Trophoblast cell (in vitro differentiated cells and primary cell): Measurements from ENCODE around the gene ABO.
"Not testable (repeated sequence)": the region's sequence is repeated elsewhere in the genome, so short reads cannot be mapped to it uniquely, and the experiment has no call there.

Experiments used
- DNase-seq, 2 donors: peaks; one replicate each; pipeline ENCODE4 v3.0.0-alpha.2; 2016
- H2AFZ ChIP-seq: 2 replicates; pipeline ENCODE4 v1.6.1; 2013; ENCODE audit warnings: low read length, moderate library complexity, mild to moderate bottlenecking; ENCODE audit not compliant: insufficient read depth, poor library complexity
- H2AK5ac ChIP-seq: 2 replicates; pipeline ENCODE4 v1.6.1; 2013; ENCODE audit warnings: mild to moderate bottlenecking, low read length
- H2BK120ac ChIP-seq: 2 replicates; pipeline ENCODE4 v1.6.1; 2013; ENCODE audit warnings: low read length, mild to moderate bottlenecking, moderate library complexity; ENCODE audit not compliant: insufficient read depth, poor library complexity
- H2BK12ac ChIP-seq: 2 replicates; pipeline ENCODE4 v1.6.1; 2013; ENCODE audit warnings: mild to moderate bottlenecking, low read length, moderate library complexity
- H2BK5ac ChIP-seq: 2 replicates; pipeline ENCODE4 v1.6.1; 2013; ENCODE audit warnings: low read length, low read depth, moderate library complexity, mild to moderate bottlenecking; ENCODE audit not compliant: poor library complexity
- H3K14ac ChIP-seq: 2 replicates; pipeline ENCODE4 v1.6.1; 2013; ENCODE audit warnings: mild to moderate bottlenecking, low read length
- H3K18ac ChIP-seq: 2 replicates; pipeline ENCODE4 v1.6.1; 2013; ENCODE audit warnings: mild to moderate bottlenecking, low read length
- H3K23ac ChIP-seq: 2 replicates; pipeline ENCODE4 v1.6.1; 2013; ENCODE audit warnings: low read length
- H3K27ac ChIP-seq: 2 replicates; pipeline ENCODE4 v1.5.1; 2013; ENCODE audit warnings: low read depth, mild to moderate bottlenecking, inconsistent platforms, low read length, moderate library complexity
- H3K27me3 ChIP-seq: 2 replicates; pipeline ENCODE4 v1.6.1; 2013; ENCODE audit warnings: inconsistent platforms, mild to moderate bottlenecking, low read length, moderate library complexity; ENCODE audit not compliant: insufficient read depth
- H3K36me3 ChIP-seq, 2 experiments: 1 replicate in 1 of 2; 2 replicates in 1 of 2; pipeline ENCODE4 v1.6.1; 2013; ENCODE audit warnings: low read length in 2 of 2, mild to moderate bottlenecking in 2 of 2, moderate library complexity in 1 of 2; ENCODE audit not compliant: insufficient read depth in 2 of 2, control insufficient read depth in 1 of 2
- H3K4ac ChIP-seq: 2 replicates; pipeline ENCODE4 v1.6.1; 2013; ENCODE audit warnings: low read depth, mild to moderate bottlenecking, low read length, moderate library complexity
- H3K4me1 ChIP-seq, 2 experiments: 1 replicate in 1 of 2; 2 replicates in 1 of 2; pipeline ENCODE4 v1.6.1; 2013; ENCODE audit warnings: low read length in 2 of 2, mild to moderate bottlenecking in 2 of 2, moderate library complexity in 1 of 2; ENCODE audit not compliant: insufficient read depth in 2 of 2, control insufficient read depth in 1 of 2
- H3K4me2 ChIP-seq: 2 replicates; pipeline ENCODE4 v1.6.1; 2013; ENCODE audit warnings: inconsistent platforms, mild to moderate bottlenecking, low read length, moderate library complexity
- H3K4me3 ChIP-seq: 2 replicates; pipeline ENCODE4 v1.5.1; 2013; ENCODE audit warnings: mild to moderate bottlenecking, low read depth, low read length, inconsistent platforms
- H3K79me1 ChIP-seq: one replicate; pipeline ENCODE4 v1.6.1; 2013; ENCODE audit warnings: low read length
- H3K79me2 ChIP-seq: 2 replicates; pipeline ENCODE4 v1.6.1; 2013; ENCODE audit warnings: low read length, mild to moderate bottlenecking; ENCODE audit not compliant: control insufficient read depth, insufficient read depth, poor library complexity
- H3K9ac ChIP-seq: 2 replicates; pipeline ENCODE4 v1.6.1; 2013; ENCODE audit warnings: mild to moderate bottlenecking, low read length
- H3K9me3 ChIP-seq: 2 replicates; pipeline ENCODE4 v1.6.1; 2013; ENCODE audit warnings: low read depth, mild to moderate bottlenecking, control low read depth, inconsistent platforms, low read length; ENCODE audit not compliant: insufficient read depth
- H4K12ac ChIP-seq: 2 replicates; pipeline ENCODE4 v1.6.1; 2013; ENCODE audit warnings: low read depth, mild to moderate bottlenecking, low read length, moderate library complexity
- H4K8ac ChIP-seq: 2 replicates; pipeline ENCODE4 v1.6.1; 2013; ENCODE audit warnings: low read depth, mild to moderate bottlenecking, low read length, moderate library complexity
- H4K91ac ChIP-seq: one replicate; pipeline ENCODE4 v1.6.1; 2013; ENCODE audit warnings: low read depth, mild to moderate bottlenecking, low read length, moderate library complexity
- WGBS: extraction: QIAGEN DNeasy Blood & Tissue Kit; methylation state at CpG from one replicate; pipeline ENCODE4 v1.1.7; 2013; ENCODE audit warnings: missing lambda C conversion rate; ENCODE audit not compliant: insufficient read length, insufficient coverage; ENCODE audit errors: extremely low coverage; 5-methylcytosine and 5-hydroxymethylcytosine counted together

ABO gene

GRCh38 chr9:133299996-133300395 lies 25.0 kb upstream of the ABO start:
- H3K27me3 ChIP-seq, H3K4ac ChIP-seq, H3K4me3 ChIP-seq: not testable (repeated sequence)

DNA sequence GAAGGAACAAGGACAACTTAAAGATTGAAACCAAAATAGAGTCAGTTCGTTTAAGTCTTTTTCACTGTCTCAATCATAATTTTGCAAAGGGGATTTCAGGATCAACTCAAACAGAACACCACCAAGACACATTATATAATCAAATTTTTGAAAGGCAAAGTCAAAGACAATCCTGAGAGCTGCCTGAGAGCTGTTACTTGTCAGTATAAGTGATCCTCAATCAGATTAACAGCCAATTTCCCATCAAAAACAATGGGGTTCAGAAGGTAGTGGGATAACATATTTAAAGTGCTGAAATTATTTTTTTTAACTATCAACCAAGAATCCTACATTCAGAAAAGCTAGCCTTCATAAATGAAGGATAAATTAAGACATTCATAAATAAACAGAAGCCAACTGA lies 19.3 kb upstream of the ABO start:
- H3K9me3 ChIP-seq: peaks cover 9% of the 10 kb centered on the region
- H3K4me2 ChIP-seq: no peak overlapping the region
- H4K8ac ChIP-seq: no peak overlapping the region
- H2AFZ ChIP-seq: no peak overlapping the region
- H3K4me3 ChIP-seq: no peak overlapping the region
- H3K27me3 ChIP-seq: no peaks in the 10 kb centered on the region
- H3K79me2 ChIP-seq: no peaks in the 10 kb centered on the region
- H4K12ac ChIP-seq: no peak overlapping the region
- WGBS: no CpG with 5 or more reads among the region's 1 CpG
- H4K91ac ChIP-seq: no peak overlapping the region
- no peak overlapping the region for H3K4ac ChIP-seq
- no peak overlapping the region for H3K27ac ChIP-seq
- H2BK12ac ChIP-seq: no peak overlapping the region
- H2BK5ac ChIP-seq: no peak overlapping the region
- H3K36me3 ChIP-seq: no peaks in the 10 kb centered on the region
- DNase-seq: no peak
- H3K23ac ChIP-seq: no peak overlapping the region
- H3K18ac ChIP-seq: no peak overlapping the region
- no peak overlapping the region for H3K14ac ChIP-seq
- no peak overlapping the region for H2BK120ac ChIP-seq
- H2AK5ac ChIP-seq: no peak overlapping the region
- H3K4me1 ChIP-seq: no peaks in the 10 kb centered on the region
- H3K79me1 ChIP-seq: no peaks in the 10 kb centered on the region
- H3K9ac ChIP-seq: no peak overlapping the region

More at GRCh38 chr9:133299996-133300395, 25.0 kb upstream of the ABO start:
- H3K4me2 ChIP-seq, H2AFZ ChIP-seq, H2BK5ac ChIP-seq, H4K91ac ChIP-seq, H3K27ac ChIP-seq, H3K23ac ChIP-seq, H3K79me1 ChIP-seq, H2AK5ac ChIP-seq, H2BK120ac ChIP-seq, H3K14ac ChIP-seq, H3K79me2 ChIP-seq, H3K18ac ChIP-seq, H4K8ac ChIP-seq, H3K4me1 ChIP-seq, H3K9ac ChIP-seq, H3K9me3 ChIP-seq, H3K36me3 ChIP-seq, DNase-seq, H4K12ac ChIP-seq, H2BK12ac ChIP-seq: not testable (repeated sequence)
- WGBS: no CpG with 5 or more reads among the region's 16 CpGs

DNA sequence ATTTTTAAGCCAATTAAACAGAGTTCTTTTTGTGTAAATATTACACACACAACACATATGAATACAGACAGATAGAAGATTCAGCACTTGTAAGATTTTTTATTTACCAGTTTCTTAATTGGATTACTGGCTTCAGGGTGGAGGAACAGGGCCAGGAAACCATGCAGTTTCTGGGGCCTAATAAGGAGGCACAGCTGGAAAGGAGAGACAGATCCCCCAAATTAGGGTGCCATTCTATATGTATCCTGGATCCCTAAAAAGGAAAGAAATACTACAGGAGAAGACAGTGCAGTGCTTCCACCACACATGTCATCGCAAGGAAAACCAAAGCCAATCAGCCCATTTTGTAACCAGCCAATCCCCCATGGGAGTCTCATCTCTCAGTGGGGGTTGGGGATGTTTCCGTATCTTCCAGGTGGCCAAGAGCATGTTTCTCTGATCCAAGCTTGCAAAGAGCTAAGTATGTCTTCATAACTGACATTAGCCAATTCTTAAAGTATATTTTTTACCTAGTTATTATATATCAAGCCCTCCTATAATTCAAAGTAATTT lies 15.8 kb upstream of the ABO start:
- Histone ChIP-seq H3K4me3 (no peak overlapping the region), H2BK5ac (no peak overlapping the region), H3K4me2 (no peak overlapping the region), H3K9ac (no peak overlapping the region), H3K36me3 (no peaks in the 10 kb centered on the region), H2BK120ac (no peak overlapping the region), H3K79me2 (no peaks in the 10 kb centered on the region), H2BK12ac (no peak overlapping the region), H3K4ac (no peak overlapping the region), H3K79me1 (no peaks in the 10 kb centered on the region), H3K14ac (no peak overlapping the region), H4K12ac (no peak overlapping the region), H3K23ac (no peak overlapping the region), H2AK5ac (no peak overlapping the region), H4K8ac (no peak overlapping the region), H2AFZ (no peak overlapping the region), H3K18ac (no peak overlapping the region), H3K27me3 (no peaks in the 10 kb centered on the region), H3K9me3 (peaks cover 10% of the 10 kb centered on the region), H3K4me1 (no peaks in the 10 kb centered on the region), H3K27ac (no peak overlapping the region), H4K91ac (no peak overlapping the region)
- WGBS: no CpG with 5 or more reads among the region's 2 CpGs
- no peak for DNase-seq

GRCh38 chr9:133286523-133286922 lies 11.5 kb upstream of the ABO start:
- Histone ChIP-seq H4K8ac (no peak overlapping the region), H2AK5ac (no peak overlapping the region), H3K27me3 (no peaks in the 10 kb centered on the region), H3K14ac (no peak overlapping the region), H3K23ac (no peak overlapping the region), H3K9me3 (peaks cover 20% of the 10 kb centered on the region), H4K12ac (no peak overlapping the region), H3K9ac (no peak overlapping the region), H3K4me1 (no peaks in the 10 kb centered on the region), H2BK5ac (no peak overlapping the region), H3K27ac (no peak overlapping the region), H3K4ac (no peak overlapping the region), H3K79me1 (no peaks in the 10 kb centered on the region), H3K36me3 (no peaks in the 10 kb centered on the region), H3K79me2 (no peaks in the 10 kb centered on the region), H3K4me3 (no peak overlapping the region), H2BK120ac (no peak overlapping the region), H2BK12ac (no peak overlapping the region), H3K18ac (no peak overlapping the region), H3K4me2 (no peak overlapping the region), H2AFZ (no peak overlapping the region), H4K91ac (no peak overlapping the region)
- DNase-seq: no peak
- WGBS: no CpG with 5 or more reads among the region's 2 CpGs
